Eye (tissue), 1 donor: ENCODE results near the gene RNF126.
A peak's percentile ranks its signal among the peaks of the same experiment; 100 is the strongest.
"Not testable (repeated sequence)": the region's sequence is repeated elsewhere in the genome, so short reads cannot be mapped to it uniquely, and the experiment has no call there.

Experiments
- DNase-seq: peaks from one replicate; pipeline ENCODE4 v3.0.0-alpha.2; 2015

The RNF126 gene

DNA sequence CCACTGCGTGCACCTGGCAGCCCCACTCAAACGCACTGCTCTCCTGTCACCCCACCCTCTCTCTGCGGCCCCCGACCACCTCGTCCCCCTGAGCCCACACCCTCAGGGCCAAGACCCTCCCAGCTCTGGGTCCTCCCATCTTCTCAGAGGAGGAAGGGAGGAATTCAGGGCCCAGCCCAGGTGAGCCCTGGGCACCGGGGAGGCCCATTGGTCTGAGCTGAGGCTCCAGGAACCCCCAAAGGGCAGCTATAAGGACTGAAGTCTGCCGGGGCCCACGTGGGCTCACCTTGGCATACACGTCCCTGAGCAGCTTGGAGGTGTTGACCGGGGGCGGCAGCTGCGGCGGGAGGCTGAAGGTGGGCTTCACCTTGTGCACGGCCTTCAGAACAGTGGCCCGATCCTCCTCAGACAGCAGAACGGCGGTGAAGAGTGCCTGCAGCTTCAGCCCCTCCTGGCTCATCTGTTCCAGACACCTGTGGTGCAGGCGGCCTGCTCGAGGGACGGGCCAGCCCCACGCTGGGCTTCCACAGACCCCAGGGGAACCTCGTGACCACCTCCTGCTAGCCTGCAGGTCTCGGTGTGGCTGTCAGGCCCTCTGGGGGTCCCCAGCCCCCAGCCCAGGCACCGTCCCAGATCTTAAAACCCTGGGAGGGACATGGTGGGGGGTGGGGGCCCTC, 38.4 kb downstream of the RNF126 start:
- no peak for DNase-seq

- DNase-seq: no peak
Measured at GRCh38 chr19:623974-624373, 39.0 kb downstream of the RNF126 start.

- no peak for DNase-seq
Measured at GRCh38 chr19:623175-623916, 39.7 kb downstream of the RNF126 start.

DNA sequence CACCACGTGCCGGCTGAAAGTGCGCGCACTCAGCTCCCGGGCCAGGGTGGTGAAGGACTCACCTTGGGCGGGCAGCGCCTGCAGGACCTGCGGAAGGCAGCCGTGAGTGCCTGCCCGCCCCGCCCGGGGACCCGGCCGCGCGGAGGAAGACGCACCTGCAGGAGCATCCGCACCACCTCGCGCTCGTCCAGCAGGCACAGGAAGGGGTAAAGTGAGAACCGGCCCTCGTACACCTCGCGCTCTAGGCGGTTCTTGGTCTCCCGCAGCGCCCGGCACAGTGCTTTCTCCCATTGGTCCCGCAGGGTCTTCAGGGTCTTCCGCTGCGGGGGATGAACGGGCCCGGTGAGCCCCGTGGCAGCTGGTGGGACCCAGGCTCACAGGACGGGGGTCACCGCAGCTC, 40.3 kb downstream of the RNF126 start:
- DNase-seq: no peak

GRCh38 chr19:621819-622218, 41.2 kb downstream of the RNF126 start:
- no peak for DNase-seq

DNA sequence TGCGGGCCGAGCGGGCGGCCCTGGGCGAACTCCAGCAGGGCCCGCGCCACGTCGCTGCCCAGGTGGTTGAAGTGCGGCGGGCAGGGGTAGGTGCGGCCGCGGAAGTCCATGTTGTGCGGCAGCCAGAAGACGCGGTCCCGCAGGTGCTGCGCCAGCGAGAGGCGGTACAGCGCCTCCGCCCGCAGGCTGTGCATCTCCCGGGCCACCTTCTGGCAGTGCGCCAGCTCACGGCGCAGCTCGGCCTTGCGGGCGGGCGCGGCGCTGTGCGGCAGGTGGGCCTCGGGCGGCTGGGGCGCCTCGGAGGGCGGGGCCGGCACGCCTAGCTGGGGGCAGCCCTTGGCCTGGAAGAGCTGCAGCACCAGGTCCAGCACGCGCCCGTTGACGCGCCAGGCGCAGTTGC, 41.8 kb downstream of the RNF126 start:
- not testable (repeated sequence) for DNase-seq

GRCh38 chr19:620166-620862, 42.7 kb downstream of the RNF126 start:
- DNase-seq: no peak

GRCh38 chr19:619286-620002, 43.6 kb downstream of the RNF126 start:
- no peak for DNase-seq

GRCh38 chr19:618674-619285, 44.2 kb downstream of the RNF126 start:
- DNase-seq: no peak

DNA sequence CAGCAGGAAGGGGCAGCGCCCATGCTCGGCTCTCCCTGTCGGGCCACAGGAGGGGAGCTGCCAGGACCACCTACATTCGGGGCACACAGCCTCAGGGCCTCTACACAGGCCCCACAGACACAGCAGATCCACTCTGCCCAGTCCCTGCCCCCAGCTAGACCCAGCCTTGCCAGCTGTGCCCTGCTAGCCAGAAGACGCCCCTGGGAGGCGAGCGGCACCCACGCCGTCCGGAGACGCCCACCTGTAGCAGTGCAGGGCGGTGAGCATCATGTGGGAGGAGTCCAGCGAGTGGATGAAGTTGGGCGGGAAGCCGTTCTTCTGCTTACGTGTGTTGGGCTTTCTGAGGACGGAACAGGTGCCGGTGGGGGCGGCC, 44.8 kb downstream of the RNF126 start:
- no peak for DNase-seq

DNA sequence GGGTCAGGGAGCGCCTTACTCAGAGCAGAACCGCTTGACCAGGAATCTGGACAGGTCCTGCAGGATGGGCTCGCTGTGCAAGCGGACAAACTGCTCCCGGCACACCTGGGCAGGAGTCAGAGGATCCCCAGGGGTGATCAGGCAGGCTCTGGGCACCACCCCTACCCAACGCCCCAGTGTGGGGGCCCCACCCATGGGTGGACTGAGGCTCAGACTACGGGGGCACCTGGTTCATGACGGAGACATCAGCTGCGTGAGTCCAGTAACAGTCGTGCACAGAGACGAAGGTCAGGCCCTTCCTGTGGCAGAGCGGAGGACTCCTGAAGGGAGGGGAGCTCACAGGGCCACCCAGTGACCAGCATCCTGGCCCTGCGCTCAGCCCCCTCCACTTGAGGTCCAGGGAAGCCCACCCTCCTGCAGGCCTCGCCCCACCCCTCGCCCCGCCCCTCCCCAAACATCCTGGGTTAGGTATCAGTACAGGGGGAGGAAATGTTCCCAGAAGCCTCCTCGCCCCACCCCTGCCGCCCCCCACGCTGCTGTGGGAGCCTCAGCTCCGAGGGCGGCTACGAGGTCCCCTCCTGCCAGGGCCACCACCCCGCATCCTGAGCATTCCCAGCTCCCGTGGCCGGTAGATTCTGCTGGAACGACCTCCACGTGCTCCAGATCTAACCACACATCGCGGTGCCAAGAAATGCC, 45.3 kb downstream of the RNF126 start:
- no peak for DNase-seq

DNA sequence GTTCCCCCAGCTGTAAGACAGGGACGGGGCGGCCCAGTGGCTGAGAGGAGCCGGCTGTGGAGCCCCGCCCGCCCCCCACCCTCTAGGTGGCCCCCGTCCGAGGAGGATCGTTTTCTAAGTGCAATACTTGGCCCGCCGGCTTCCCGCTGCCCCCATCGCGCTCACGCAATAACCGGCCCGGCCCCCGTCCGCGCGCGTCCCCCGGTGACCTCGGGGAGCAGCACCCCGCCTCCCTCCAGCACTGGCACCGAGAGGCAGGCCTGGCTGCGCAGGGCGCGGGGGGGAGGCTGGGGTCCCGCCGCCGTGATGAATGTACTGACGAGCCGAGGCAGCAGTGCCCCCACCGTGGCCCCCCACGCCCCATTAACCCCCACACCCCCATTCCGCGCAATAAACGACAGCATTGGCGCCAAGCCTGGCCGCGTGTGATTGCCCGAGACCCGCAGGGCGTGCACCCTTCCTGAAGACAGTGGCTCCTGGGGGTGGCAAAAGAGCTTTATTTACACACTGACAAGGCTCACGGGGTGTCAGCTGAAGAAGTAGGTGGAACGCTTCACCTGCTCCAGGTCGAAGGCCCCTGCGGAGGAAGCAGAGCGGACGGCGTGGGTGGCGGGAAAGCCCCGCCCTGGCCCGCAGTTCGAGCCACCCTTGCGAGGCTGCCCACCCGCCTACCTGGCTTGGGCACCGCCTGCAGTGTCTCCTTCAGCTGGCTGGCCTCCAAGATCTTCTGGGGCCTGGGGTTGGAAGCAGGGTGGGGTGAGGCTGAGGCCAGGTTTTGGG, 46.1 kb downstream of the RNF126 start:
- no peak for DNase-seq

- DNase-seq: no peak
Measured at GRCh38 chr19:616062-616700, 46.8 kb downstream of the RNF126 start.

GRCh38 chr19:615619-616018, 47.4 kb downstream of the RNF126 start:
- DNase-seq: peak; percentile 68

DNA sequence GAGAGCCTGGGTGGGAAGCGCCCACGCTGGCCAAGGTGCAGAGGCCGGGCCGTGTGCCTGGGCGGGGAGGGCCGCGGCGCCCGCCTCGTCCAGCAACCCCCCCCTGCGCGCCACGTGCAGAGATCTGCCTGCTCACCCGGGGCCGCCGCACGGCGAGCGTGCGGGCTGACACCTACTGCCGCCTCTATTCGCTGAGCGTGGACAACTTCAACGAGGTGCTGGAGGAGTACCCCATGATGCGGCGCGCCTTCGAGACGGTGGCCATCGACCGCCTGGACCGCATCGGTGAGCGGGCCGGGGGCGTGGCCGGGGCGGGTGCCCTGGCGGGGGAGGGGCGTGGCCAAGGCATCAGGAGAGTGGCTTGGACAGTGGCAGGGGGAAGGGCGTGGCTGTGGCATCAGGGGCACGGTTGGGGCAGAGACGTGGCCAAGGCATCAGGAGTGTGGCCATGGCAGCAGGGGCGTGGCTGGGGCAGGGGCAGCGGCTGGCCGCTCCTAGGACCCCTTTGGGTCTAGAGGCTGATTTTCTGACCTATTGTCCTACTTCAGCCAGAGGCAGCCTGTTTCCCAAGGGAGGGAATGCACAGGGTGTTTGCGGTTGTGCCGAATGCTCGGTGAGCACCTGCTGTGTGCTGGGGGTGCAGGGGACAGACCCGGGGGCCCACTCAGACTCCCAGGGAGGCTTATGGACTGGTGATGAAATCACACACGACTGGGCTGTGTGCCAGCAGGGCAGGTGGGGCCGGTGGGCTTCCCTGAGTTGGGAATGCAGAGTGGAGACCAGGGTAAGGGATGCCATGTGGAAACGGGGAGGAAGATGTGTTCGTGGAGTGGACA, 49.1 kb downstream of the RNF126 start:
- DNase-seq: no peak

DNA sequence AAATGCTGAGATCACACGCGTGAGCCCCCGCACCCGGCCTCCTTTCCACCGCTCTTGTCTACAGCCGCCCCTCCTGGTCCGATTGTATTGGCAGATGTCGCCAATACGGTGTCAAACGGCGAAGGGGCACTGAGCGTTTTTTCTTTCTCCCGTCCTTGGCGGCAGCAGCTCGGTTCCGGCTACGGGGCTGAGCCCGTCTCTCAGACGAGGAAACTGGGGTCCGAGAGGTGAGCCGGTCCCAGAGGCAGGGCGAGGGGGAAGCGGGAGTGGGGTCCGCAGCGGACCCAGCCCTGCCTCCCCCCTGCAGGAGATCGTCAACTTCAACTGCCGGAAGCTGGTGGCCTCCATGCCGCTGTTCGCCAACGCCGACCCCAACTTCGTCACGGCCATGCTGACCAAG, 50.1 kb downstream of the RNF126 start:
- DNase-seq: no peak

- peak; percentile 31 for DNase-seq
Measured at GRCh38 chr19:611481-611868, 51.5 kb downstream of the RNF126 start.

GRCh38 chr19:610801-611480, 52.1 kb downstream of the RNF126 start:
- peak; percentile 65 for DNase-seq

- no peak for DNase-seq
Measured at GRCh38 chr19:610071-610800, 52.8 kb downstream of the RNF126 start.
